ENCODE results near the gene CCDC15.
"Not testable (repeated sequence)": the region's sequence is repeated elsewhere in the genome, so short reads cannot be mapped to it uniquely, and the experiment has no call there.

CCDC15 gene

DNA sequence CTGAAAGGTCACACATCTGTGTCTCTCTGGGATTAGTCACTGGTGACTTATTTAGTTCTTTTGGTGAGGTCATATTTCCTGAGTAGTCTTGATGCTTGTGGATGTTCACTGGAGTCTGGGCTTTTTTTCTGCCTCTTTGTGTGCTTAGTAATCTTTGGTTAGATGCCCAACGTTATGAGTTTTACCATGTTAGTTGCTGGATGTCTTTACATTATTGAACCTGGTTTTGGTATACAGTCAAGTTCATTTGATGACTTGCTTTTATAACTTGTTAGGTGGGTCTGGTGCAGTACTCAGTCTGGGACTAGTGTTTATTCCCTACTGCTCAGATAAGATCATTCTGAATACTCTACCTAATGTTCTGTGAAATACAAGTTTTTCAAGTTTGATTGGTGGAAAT, 82.9 kb downstream of the CCDC15 start:
- H3K27me3 ChIP-seq (ENCODE audit: control insufficient read depth, insufficient read depth, low read length), result no peaks in the 10 kb centered on the region
- H2AFZ ChIP-seq, result no peak overlapping the region
- no peaks in the 10 kb centered on the region for H3K4me1 ChIP-seq
- H3K4me2 ChIP-seq (ENCODE audit: low read length), result no peak overlapping the region
- no peaks in the 10 kb centered on the region for H3K36me3 ChIP-seq (ENCODE audit: control insufficient read depth, insufficient read depth, low read length)
- no peaks in the 10 kb centered on the region for H3K79me2 ChIP-seq
- H3K27ac ChIP-seq, result no peak overlapping the region
- TF ChIP-seq, protein P1, sequence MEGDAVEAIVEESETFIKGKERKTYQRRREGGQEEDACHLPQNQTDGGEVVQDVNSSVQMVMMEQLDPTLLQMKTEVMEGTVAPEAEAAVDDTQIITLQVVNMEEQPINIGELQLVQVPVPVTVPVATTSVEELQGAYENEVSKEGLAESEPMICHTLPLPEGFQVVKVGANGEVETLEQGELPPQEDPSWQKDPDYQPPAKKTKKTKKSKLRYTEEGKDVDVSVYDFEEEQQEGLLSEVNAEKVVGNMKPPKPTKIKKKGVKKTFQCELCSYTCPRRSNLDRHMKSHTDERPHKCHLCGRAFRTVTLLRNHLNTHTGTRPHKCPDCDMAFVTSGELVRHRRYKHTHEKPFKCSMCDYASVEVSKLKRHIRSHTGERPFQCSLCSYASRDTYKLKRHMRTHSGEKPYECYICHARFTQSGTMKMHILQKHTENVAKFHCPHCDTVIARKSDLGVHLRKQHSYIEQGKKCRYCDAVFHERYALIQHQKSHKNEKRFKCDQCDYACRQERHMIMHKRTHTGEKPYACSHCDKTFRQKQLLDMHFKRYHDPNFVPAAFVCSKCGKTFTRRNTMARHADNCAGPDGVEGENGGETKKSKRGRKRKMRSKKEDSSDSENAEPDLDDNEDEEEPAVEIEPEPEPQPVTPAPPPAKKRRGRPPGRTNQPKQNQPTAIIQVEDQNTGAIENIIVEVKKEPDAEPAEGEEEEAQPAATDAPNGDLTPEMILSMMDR (IDR thresholded peaks at IDR 0.05), result no peak
- no peak overlapping the region for H3K9ac ChIP-seq
- no peaks in the 10 kb centered on the region for H3K9me3 ChIP-seq (ENCODE audit: control insufficient read depth, low read length)
- no peak overlapping the region for H3K4me3 ChIP-seq (ENCODE audit: low read depth, low read length)

DNA sequence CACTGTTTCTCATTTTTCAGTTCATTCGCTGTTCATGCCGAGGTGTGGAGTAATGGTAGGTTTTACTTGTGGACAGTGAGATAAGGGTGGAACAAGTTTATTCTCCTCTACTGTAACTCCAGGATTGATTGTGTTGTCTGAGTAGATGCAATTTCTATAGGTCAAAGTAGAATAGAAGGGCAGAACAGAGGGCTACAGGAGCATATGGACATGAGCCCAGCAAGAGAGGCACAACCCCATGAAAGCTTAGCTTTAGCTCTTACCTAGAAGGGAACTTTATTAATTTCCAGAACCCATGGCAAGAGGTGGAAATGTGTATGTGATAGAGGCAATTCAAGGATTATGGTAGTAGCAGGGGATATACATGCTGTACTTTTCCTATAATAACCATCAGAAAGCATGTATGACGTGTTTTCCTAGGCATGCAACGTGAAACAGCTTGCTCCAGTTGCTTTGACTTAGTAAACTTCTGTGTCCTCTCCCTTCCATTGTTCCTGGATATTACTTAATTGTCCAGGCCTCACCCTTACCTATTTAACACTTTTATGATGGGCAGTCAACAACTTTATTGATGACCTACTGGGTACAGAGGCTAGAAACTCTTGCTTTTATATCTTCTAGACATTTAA, 95.3 kb downstream of the CCDC15 start:
- Histone ChIP-seq H3K4me1 (no peaks in the 10 kb centered on the region), H3K9me3 (ENCODE audit: control insufficient read depth, low read length) (no peaks in the 10 kb centered on the region), H3K36me3 (ENCODE audit: control insufficient read depth, insufficient read depth, low read length) (no peaks in the 10 kb centered on the region), H3K4me2 (ENCODE audit: low read length) (no peak overlapping the region), H3K79me2 (no peaks in the 10 kb centered on the region), H3K27ac (no peak overlapping the region), H3K9ac (no peak overlapping the region), H3K27me3 (ENCODE audit: control insufficient read depth, insufficient read depth, low read length) (no peaks in the 10 kb centered on the region), H2AFZ (no peak overlapping the region), H3K4me3 (ENCODE audit: low read depth, low read length) (no peak overlapping the region)
- TF ChIP-seq, protein P1 (IDR thresholded peaks at IDR 0.05), result no peak

DNA sequence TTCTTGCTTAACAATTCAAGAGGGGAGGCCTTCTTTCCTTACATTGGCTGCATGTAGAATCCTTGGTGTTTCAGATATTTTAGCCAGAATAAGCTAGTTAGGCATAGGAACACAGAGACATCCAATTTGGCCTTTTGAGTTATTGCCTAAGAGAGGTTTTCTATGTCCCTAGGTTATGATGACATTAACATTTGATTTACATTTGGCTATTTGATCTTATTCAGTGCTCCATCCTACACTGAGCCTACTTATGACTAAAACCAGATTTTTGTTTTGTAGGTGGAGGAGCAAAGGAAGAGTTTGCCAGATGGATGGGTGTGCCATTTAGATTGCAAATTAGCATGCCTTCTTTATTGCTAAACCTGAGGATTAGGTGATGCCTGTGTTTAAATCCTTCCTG, 98.0 kb downstream of the CCDC15 start:
- H3K9ac ChIP-seq, result no peak overlapping the region
- H3K27ac ChIP-seq, result no peak overlapping the region
- TF ChIP-seq, protein P1 (IDR thresholded peaks at IDR 0.05), result no peak

DNA sequence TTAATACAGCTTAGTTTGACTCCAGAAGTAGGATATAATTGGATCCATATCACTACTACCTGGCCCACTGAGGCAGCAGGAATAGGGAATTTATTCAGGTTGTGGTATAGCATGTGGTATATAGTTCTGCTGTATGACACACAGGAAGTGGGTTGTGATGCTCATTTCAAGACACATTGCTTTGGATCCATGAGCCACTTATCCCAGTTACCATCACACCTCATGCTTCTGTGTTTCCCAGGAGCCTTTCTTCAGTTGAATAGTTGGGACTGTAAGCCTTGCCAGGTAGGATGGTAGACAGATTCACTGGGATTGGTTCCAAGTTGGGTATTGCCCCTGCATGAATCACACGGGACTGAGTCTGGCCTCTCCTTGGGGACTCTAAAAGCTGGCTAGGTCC, 99.2 kb downstream of the CCDC15 start:
- H3K27ac ChIP-seq, result no peak overlapping the region
- no peak overlapping the region for H3K9ac ChIP-seq
- H3K4me2 ChIP-seq (ENCODE audit: low read length), result no peak overlapping the region
- no peaks in the 10 kb centered on the region for H3K79me2 ChIP-seq
- H2AFZ ChIP-seq, result no peak overlapping the region
- H3K9me3 ChIP-seq (ENCODE audit: control insufficient read depth, low read length), result no peaks in the 10 kb centered on the region
- H3K4me3 ChIP-seq (ENCODE audit: low read depth, low read length), result no peak overlapping the region
- TF ChIP-seq, protein P1 (IDR thresholded peaks at IDR 0.05), result no peak
- no peaks in the 10 kb centered on the region for H3K36me3 ChIP-seq (ENCODE audit: control insufficient read depth, insufficient read depth, low read length)
- no peaks in the 10 kb centered on the region for H3K4me1 ChIP-seq
- H3K27me3 ChIP-seq (ENCODE audit: control insufficient read depth, insufficient read depth, low read length), result no peaks in the 10 kb centered on the region

More for the DNA sequence above, 98.0 kb downstream of the CCDC15 start:
- Histone ChIP-seq H3K79me2 (no peaks in the 10 kb centered on the region), H3K9me3 (ENCODE audit: control insufficient read depth, low read length) (no peaks in the 10 kb centered on the region), H2AFZ (no peak overlapping the region), H3K4me2 (ENCODE audit: low read length) (no peak overlapping the region), H3K4me3 (ENCODE audit: low read depth, low read length) (no peak overlapping the region), H3K36me3 (ENCODE audit: control insufficient read depth, insufficient read depth, low read length) (no peaks in the 10 kb centered on the region), H3K27me3 (ENCODE audit: control insufficient read depth, insufficient read depth, low read length) (no peaks in the 10 kb centered on the region), H3K4me1 (no peaks in the 10 kb centered on the region)

DNA sequence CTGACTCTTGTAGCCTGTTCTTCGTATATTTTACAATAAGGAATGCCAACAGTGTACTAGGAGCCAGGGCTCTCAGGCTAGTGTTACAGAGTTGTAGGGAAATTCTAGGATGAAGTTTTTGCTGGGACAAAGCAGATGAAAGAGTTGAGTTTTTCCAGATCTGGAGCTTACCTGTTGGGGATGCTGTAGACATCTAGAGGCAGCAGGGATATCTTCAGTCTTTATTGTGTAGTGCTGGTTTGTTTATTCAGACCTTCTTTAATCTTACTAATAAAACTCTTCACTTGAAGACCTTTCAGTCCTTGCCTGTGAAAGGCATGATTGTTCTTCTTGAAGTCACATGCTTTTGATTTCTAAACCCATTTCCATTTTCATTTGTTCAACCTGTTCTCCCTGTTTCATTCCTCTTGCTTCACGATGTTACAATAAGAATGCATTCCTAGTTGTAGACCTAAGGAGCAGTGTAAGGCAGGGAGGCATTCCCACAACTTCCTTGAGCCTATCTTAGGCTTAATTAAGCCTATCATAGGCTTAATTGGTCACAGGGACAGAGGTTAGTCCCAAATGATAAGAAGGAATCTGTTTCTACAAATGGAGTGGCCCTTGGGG, 101.2 kb downstream of the CCDC15 start:
- H3K9ac ChIP-seq, result no peak overlapping the region
- H3K27ac ChIP-seq, result no peak overlapping the region
- H3K36me3 ChIP-seq (ENCODE audit: control insufficient read depth, insufficient read depth, low read length), result no peaks in the 10 kb centered on the region
- no peak overlapping the region for H3K4me3 ChIP-seq (ENCODE audit: low read depth, low read length)
- no peaks in the 10 kb centered on the region for H3K4me1 ChIP-seq
- no peak overlapping the region for H2AFZ ChIP-seq
- H3K9me3 ChIP-seq (ENCODE audit: control insufficient read depth, low read length), result no peaks in the 10 kb centered on the region
- no peaks in the 10 kb centered on the region for H3K79me2 ChIP-seq
- H3K27me3 ChIP-seq (ENCODE audit: control insufficient read depth, insufficient read depth, low read length), result no peaks in the 10 kb centered on the region
- no peak overlapping the region for H3K4me2 ChIP-seq (ENCODE audit: low read length)
- TF ChIP-seq, protein P1 (IDR thresholded peaks at IDR 0.05), result no peak

DNA sequence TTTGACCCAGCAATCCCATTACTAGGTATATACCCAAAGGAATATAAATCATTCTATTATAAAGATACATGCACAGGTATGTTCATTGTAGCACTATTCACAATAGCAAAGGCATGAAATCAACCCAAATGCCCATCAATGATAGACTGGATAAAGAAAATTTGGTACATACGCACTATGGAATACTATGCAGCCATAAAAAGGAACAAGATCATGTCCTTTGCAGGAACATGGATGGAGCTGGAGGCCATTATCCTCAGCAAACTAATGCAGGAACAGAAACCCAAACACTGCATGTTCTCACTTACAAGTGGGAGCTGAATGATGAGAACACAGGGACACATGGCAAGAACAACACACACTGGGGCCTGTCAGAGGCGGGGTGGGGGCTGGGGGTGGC, 102.1 kb downstream of the CCDC15 start:
- H3K27ac ChIP-seq; H3K4me3 ChIP-seq (ENCODE audit: low read depth, low read length); H3K9ac ChIP-seq; H3K4me2 ChIP-seq (ENCODE audit: low read length); H3K36me3 ChIP-seq (ENCODE audit: control insufficient read depth, insufficient read depth, low read length); H3K79me2 ChIP-seq; H2AFZ ChIP-seq; H3K4me1 ChIP-seq; H3K27me3 ChIP-seq (ENCODE audit: control insufficient read depth, insufficient read depth, low read length); H3K9me3 ChIP-seq (ENCODE audit: control insufficient read depth, low read length): not testable (repeated sequence)
